ENCODE data around the gene CRB2.

The CRB2 gene

GRCh38 chr9:123324767-123325183 lies 31.2 kb upstream of the CRB2 start:
- no peaks in the 10 kb centered on the region for H3K36me3 ChIP-seq (ENCODE audit: insufficient read depth, low read length)
- no peak overlapping the region for H3K4me3 ChIP-seq (ENCODE audit: low read depth in 1 of 2, low read length in 2 of 2)
- H3K9ac ChIP-seq (ENCODE audit: low read depth, low read length) = no peak overlapping the region
- no peak for TF ChIP-seq EZH2 (IDR thresholded peaks at IDR 0.05; ENCODE audit: borderline replicate concordance, low read depth, low read length, severe bottlenecking)
- no peak for TF ChIP-seq CTCF (IDR thresholded peaks at IDR 0.05; ENCODE audit: borderline replicate concordance, extremely low read depth, low read length, poor library complexity, severe bottlenecking)
- no peaks in the 10 kb centered on the region for H3K79me2 ChIP-seq (ENCODE audit: insufficient read depth, low read length)
- DNase-seq = no peak
- H3K4me1 ChIP-seq (ENCODE audit: insufficient read depth, low read length) = peaks cover 18% of the 10 kb centered on the region
- H3K9me3 ChIP-seq (ENCODE audit: insufficient read depth, low read length, severe bottlenecking) = no peaks in the 10 kb centered on the region
- ATAC-seq (ENCODE audit: insufficient read depth, low read depth) = no peak
- H3K27ac ChIP-seq (ENCODE audit: low read length) = no peak overlapping the region
- no peak overlapping the region for H2AFZ ChIP-seq (ENCODE audit: low read depth, low read length)
- no peak overlapping the region for H3K4me2 ChIP-seq (ENCODE audit: insufficient read depth, low read length)
- H3K27me3 ChIP-seq (ENCODE audit: insufficient read depth, low read length, poor library complexity) = no peaks in the 10 kb centered on the region
- no peaks in the 10 kb centered on the region for H4K20me1 ChIP-seq (ENCODE audit: insufficient read depth, low read length)

- Histone ChIP-seq H3K36me3 (ENCODE audit: insufficient read depth, low read length) (no peaks in the 10 kb centered on the region), H3K4me1 (ENCODE audit: insufficient read depth, low read length) (peaks cover 18% of the 10 kb centered on the region), H3K9me3 (ENCODE audit: insufficient read depth, low read length, severe bottlenecking) (no peaks in the 10 kb centered on the region), H3K27me3 (ENCODE audit: insufficient read depth, low read length, poor library complexity) (no peaks in the 10 kb centered on the region), H3K4me3 (ENCODE audit: low read depth in 1 of 2, low read length in 2 of 2) (no peak overlapping the region), H3K27ac (ENCODE audit: low read length) (no peak overlapping the region), H3K4me2 (ENCODE audit: insufficient read depth, low read length) (no peak overlapping the region), H4K20me1 (ENCODE audit: insufficient read depth, low read length) (no peaks in the 10 kb centered on the region), H3K79me2 (ENCODE audit: insufficient read depth, low read length) (no peaks in the 10 kb centered on the region), H2AFZ (ENCODE audit: low read depth, low read length) (no peak overlapping the region), H3K9ac (ENCODE audit: low read depth, low read length) (no peak overlapping the region)
- no peak for DNase-seq
- TF ChIP-seq CTCF (IDR thresholded peaks at IDR 0.05; ENCODE audit: borderline replicate concordance, extremely low read depth, low read length, poor library complexity, severe bottlenecking) (no peak), EZH2 (IDR thresholded peaks at IDR 0.05; ENCODE audit: borderline replicate concordance, low read depth, low read length, severe bottlenecking) (no peak)
- ATAC-seq (ENCODE audit: insufficient read depth, low read depth) = no peak
Observed at GRCh38 chr9:123326187-123326586, 29.8 kb upstream of the CRB2 start.

GRCh38 chr9:123326662-123327093 lies 29.3 kb upstream of the CRB2 start:
- Histone ChIP-seq H2AFZ (ENCODE audit: low read depth, low read length) (0 out of 2 replicates have a peak overlapping the region, but pooled peaks have one; percentile 38), H3K36me3 (ENCODE audit: insufficient read depth, low read length) (no peaks in the 10 kb centered on the region), H3K4me2 (ENCODE audit: insufficient read depth, low read length) (no peak overlapping the region), H3K27me3 (ENCODE audit: insufficient read depth, low read length, poor library complexity) (no peaks in the 10 kb centered on the region), H3K4me3 (ENCODE audit: low read depth in 1 of 2, low read length in 2 of 2) (no peak overlapping the region), H3K27ac (ENCODE audit: low read length) (no peak overlapping the region), H3K79me2 (ENCODE audit: insufficient read depth, low read length) (no peaks in the 10 kb centered on the region), H3K9me3 (ENCODE audit: insufficient read depth, low read length, severe bottlenecking) (no peaks in the 10 kb centered on the region), H4K20me1 (ENCODE audit: insufficient read depth, low read length) (no peaks in the 10 kb centered on the region), H3K9ac (ENCODE audit: low read depth, low read length) (no peak overlapping the region), H3K4me1 (ENCODE audit: insufficient read depth, low read length) (peaks cover 18% of the 10 kb centered on the region)
- no peak for TF ChIP-seq CTCF (IDR thresholded peaks at IDR 0.05; ENCODE audit: borderline replicate concordance, extremely low read depth, low read length, poor library complexity, severe bottlenecking)
- no peak for TF ChIP-seq EZH2 (IDR thresholded peaks at IDR 0.05; ENCODE audit: borderline replicate concordance, low read depth, low read length, severe bottlenecking)
- ATAC-seq (ENCODE audit: insufficient read depth, low read depth) = no peak
- no peak for DNase-seq

- Histone ChIP-seq H3K27ac (ENCODE audit: low read length) (no peak overlapping the region), H2AFZ (ENCODE audit: low read depth, low read length) (no peak overlapping the region), H3K79me2 (ENCODE audit: insufficient read depth, low read length) (no peaks in the 10 kb centered on the region), H4K20me1 (ENCODE audit: insufficient read depth, low read length) (no peaks in the 10 kb centered on the region), H3K4me3 (ENCODE audit: low read depth in 1 of 2, low read length in 2 of 2) (no peak overlapping the region), H3K27me3 (ENCODE audit: insufficient read depth, low read length, poor library complexity) (no peaks in the 10 kb centered on the region), H3K9me3 (ENCODE audit: insufficient read depth, low read length, severe bottlenecking) (no peaks in the 10 kb centered on the region), H3K4me1 (ENCODE audit: insufficient read depth, low read length) (peaks cover 8% of the 10 kb centered on the region), H3K4me2 (ENCODE audit: insufficient read depth, low read length) (no peak overlapping the region), H3K9ac (ENCODE audit: low read depth, low read length) (no peak overlapping the region), H3K36me3 (ENCODE audit: insufficient read depth, low read length) (no peaks in the 10 kb centered on the region)
- TF ChIP-seq EZH2 (IDR thresholded peaks at IDR 0.05; ENCODE audit: borderline replicate concordance, low read depth, low read length, severe bottlenecking) (no peak), CTCF (IDR thresholded peaks at IDR 0.05; ENCODE audit: borderline replicate concordance, extremely low read depth, low read length, poor library complexity, severe bottlenecking) (no peak)
- DNase-seq = no peak
- ATAC-seq (ENCODE audit: insufficient read depth, low read depth) = no peak
Observed at GRCh38 chr9:123327697-123328100, 28.3 kb upstream of the CRB2 start.
